ENCODE measurements around the gene KRT15.

Gene KRT15
- long read RNA-seq, donor 1, result 0 reads
- long read RNA-seq, donor 2, result 0 reads
- long read RNA-seq, donor 3, result 0 reads
- long read RNA-seq, donor 4, result 0 reads
- long read RNA-seq, donor 5, result 0 reads
- long read RNA-seq, donor 6, result 0 reads
- long read RNA-seq, donor 7, result 0 reads
- long read RNA-seq, donor 8, result 0 reads

DNA sequence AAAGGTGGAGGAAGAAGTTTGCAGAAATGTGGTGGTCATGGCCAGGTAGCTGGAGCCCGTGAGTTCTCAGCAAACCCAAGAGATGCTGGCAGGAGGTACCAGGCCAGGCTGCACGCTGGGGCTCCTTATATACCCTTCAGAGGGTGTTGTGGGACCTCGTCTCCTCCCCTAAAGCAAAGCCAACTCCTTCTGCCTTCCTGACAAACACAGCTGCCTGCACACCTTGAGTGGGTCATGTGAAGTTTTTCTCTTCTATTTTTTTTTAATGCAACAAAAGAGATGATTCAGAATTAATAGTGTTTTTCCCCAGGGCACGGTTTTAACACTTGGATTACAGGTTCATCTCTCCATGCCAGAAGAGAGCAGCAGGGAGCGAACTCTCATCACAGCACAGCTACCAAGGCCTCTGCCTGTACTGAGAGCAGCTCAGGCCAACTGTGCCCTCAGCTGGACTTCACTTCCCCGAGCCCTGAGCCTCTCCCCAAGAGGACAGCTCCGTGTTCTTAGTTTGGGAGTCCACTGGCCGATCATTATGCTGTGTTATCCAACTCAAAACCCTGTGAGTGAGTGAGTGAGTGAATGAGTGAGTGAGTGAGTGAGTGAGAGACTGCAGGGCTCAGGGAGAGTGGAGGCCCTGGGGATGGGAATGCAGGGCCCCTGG lies at the start of gene KRT15:
KRT15 (minus strand) TSS at position 102 of the 661 bp plus-strand sequence; CDS start at position 39, 63 bp downstream.
- DNase-seq, result no peak

DNA sequence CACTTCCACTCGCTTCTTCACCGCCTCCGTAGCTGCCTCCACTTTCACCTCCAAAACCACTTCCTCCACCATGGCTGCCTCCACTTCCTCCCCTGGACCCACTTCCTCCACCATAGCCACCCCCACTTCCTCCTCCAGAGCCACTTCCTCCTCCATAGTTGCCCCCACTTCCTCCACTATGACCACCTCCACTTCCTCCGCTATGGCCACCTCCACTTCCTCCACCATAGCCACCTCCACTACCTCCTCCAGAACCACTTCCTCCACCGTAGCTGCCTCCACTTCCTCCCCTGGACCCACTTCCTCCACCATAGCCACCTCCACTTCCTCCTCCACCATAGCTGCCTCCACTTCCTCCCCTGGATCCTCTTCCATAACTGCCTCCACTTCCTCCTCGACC lies 48.6 kb upstream of the KRT15 start:
- no peak for DNase-seq

DNA sequence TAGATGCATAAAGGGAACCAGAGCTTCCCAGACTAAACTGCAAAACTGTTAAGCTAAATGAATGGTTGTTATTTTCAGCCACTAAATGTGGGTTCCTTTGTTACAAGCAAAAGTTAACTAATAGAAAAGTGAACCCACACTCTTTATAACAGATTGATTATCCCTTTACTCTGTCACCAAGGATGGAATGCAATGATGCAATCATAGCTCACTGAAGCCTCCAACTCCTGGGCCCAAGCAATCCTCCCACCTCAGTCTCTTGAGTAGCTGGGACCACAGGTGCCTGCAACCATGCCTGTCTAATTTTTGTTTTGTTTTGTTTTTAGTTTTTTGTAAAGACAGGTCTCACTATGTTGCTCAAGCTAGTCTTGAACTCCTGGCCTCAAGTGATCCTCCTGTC lies 46.6 kb upstream of the KRT15 start:
- no peak for DNase-seq

DNA sequence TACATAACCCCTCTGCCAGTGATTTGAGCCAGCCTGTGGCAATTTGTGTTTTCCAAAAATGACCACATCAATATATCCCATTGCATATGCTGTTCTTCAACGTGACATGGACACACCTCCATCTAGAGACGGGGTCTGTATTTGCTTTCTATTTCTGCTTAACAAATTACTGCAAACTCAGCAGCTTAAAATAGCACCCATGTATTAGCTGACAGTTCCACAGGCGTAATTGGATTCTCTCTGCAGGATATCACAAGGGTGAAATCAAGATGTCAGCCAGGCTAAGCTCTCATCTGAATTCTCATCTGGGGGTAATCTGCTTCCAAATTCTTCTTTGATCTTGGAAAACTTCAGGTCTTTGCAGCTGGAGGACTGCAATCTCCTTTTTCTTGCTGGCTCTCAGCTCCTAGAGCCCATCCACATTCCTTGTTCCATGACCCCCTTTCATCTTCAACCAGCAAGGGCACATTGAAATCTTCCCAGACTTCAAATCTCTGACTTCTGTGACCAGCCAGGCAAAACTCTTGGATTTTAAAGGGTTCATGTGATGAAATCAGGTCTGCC lies 45.0 kb upstream of the KRT15 start:
- DNase-seq, result no peak

DNA sequence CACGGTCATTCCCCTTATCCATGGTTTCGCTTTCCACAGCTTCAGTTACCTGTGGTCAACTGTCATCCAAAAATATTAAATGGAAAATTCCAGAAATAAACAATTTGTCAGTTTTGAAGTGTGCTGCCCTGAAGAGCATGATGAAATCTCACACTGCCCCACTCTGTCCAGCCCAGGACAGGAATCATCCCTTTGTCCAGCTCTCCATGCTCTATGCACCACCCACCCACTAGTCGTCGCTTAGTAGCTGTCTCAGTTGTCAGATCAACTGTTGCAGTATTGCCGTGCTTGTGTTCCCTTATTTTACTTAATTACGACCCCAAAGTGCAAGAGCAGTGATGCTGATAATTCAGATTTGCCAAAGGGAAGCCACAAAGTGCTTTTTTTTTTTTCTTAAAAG lies 42.9 kb upstream of the KRT15 start:
- DNase-seq, result no peak

DNA sequence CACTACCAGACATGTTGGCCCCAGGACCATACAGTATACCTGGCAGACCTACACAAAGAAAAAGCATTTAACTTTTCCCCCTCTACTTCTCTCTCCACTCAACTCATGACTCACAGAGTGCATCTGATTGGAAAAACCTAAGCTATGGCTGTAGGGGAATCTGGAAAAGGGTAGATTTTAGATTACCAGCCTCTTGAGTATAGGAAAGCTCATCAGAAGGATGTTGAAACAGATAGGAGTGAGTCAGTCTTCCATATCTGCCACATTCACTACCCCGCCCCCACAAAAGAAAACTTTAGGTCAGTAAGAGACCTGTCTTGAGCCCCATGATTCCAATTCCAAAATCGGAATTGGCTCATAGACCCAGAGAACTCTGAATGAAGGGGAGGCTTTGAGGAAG lies 40.9 kb upstream of the KRT15 start:
- DNase-seq, result no peak

DNA sequence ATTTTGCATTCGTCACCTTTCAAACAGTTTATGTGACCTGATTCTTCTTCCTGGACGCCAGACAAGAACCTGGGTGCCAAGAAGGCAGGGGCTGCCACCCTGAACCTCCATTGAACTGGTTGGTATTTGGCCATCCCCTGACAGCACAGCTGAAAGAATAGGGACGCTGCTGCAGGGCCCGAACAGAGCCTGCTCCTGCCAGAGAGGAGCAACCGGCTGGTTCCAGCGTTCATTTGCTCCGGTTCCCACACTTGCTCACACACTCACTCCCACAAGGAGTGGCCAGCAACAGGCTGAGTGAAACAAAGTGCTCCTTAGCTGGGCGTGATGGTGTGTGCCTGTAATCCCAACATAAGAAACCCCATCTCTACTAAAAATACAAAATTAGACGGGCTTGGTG lies 38.2 kb upstream of the KRT15 start:
- no peak for DNase-seq

DNA sequence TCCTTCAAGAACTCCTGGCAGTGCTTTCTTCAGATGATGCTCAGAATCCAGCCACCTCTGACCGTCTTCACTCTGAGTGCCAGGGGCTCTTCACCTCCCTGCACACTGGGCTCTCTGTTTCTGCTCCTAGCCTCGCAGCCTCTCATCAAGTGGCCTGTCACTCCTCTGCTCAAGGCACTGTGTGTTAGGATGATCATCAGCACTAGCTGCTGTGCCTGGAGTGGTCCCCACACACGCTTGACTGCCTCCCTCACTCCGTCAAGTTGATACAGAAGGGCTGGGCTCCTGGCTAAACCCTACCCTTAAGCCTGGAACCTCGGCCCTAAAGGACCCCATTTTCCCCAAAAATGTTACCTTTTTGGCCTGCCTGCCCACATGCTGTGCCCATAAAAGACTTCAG lies 37.6 kb upstream of the KRT15 start:
- no peak for DNase-seq

DNA sequence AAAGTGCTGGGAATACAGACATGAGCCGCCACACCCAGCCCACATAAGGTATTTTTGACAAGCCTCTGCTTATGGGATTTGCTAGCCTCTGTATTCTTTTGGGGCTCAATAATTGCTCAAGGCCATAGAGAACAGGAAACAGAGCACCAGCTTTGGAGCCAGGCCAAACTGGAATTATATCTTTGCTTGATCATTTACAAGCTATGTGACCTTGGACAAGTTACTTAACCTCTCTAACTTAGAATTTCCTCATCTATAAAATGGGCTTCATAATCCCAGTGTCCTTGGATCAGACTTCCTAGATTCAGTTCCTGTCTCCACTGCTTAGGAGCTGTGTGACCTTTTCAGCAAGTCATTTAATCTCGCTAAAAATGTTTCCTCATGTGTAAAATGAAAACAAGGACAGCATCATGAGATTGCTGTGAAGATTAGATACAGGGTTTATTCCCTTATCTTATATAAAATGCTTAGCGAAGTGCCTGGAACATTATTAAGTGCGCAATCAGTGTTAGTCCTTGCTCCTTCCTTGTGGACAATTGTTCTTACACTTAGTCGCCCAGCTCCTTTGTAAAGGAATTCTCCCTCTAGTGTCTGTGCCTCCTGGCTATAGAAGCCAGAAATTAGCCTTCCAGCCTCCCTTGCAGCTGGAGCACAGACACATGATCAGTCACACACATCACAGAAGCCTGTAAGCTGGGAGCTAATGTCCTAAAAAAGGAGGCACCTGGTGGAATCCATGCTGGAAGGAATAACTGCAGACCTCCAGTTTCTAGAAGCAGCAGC lies 36.6 kb upstream of the KRT15 start:
- no peak for DNase-seq

DNA sequence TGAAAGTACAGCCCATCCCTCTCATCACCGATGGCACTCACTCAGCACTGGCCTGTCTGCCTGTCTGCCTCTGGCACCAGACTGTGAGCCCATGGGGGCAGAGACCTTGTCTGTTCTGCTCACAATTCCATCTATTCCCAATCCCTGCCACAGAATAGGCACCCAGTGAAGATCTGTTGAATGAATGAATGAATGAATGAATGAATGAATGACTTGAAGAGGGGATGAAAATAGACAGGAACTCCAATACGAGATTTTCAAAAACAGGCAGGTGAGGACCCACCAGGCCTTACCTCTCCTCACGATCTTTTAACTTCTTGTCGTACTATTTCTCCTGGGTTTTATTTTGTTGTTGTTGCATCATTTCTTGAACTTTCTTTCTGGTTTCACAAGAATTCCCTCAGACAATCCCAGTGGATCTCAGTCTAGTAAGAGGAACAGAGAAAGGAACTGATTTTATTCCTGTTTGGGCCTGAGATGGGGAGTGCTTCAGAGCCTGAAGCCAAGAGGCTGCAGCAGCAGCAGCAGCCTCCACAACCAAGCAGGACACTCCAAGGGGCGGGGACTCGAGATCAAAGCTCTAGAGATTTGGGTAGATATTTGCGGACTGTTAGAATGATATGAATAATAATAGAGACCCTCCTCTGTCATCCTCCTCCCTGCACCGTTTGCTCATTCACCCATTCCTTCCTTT lies 35.4 kb upstream of the KRT15 start:
- DNase-seq, result no peak

DNA sequence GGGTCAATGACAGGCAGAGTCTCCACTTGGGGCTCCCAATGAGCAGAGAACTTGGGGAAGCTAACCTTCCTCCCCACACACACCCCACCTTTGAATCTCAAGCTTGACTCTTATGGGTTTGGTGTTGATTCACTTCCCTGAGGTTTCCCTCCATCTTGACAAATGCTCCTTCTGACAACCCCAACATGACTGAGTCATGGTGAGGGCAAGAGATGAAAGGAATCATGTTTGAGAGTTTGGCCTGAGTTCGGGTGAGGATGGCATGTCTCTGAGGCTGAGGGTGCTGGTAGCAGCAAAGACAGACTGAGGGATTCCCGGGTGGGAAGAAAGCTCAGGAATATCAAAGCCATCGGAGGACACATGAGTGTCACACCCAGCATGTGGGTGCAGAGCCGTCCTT lies 34.5 kb upstream of the KRT15 start:
- DNase-seq, result no peak

DNA sequence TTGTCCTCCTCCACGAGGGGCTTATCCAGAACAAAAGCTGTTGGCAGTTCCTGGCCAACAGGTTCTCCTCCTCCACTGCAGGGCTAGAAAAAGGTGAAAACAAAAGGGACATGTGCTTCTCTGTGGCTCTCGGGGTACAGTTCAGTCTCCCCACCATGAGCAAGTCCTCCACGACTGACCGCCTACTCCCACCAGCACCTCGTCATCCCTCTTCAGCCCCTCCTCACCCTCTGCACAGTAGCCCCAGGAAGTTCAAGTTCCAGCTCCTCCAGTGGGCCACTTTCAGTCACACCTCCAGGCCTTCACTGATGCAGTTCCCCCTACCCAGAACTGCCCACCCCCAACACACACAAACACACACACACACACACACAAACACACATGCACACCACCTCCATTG lies 33.8 kb upstream of the KRT15 start:
- DNase-seq, result no peak

DNA sequence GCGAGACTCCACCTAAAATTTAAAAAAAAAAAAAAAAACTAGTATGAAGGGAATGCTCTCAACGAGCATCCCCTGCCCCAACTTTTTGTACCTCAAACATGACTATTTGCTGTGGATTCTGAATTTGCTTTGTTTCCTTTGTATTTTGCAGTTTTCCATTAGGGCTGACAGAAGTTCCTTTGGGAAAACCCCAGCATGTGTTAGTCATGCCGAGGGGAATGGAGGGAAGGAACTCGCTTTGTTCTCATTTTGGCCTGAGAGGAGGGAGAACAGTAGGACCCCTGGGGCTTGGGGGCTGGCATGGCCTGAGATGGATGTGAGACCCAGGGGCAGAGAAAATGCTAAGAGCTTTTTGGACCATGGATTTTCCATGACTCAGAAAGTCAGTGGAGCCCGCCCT lies 32.7 kb upstream of the KRT15 start:
- DNase-seq, result no peak

DNA sequence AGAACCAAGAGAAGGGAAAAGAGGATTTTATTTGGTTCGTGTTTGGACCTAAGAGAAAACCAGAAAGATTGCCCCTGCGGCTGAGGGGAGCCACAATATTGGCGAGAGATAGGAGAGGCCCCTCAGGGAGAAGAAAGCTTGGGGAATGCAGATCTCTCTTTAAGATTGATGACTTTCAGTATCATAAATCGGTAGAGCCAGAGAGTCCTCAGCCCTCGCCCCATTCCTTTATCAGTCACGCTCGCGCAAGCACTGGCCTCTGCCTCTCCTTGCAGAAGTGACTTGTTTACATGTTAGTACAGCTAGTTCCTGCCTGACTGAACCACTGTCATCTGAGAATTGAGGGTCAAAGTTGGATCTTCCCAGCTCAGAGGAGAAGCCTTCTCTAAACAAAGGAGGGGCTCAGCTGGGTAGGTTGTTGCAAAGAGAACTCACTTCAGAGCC lies 30.9 kb upstream of the KRT15 start:
- no peak for DNase-seq

DNA sequence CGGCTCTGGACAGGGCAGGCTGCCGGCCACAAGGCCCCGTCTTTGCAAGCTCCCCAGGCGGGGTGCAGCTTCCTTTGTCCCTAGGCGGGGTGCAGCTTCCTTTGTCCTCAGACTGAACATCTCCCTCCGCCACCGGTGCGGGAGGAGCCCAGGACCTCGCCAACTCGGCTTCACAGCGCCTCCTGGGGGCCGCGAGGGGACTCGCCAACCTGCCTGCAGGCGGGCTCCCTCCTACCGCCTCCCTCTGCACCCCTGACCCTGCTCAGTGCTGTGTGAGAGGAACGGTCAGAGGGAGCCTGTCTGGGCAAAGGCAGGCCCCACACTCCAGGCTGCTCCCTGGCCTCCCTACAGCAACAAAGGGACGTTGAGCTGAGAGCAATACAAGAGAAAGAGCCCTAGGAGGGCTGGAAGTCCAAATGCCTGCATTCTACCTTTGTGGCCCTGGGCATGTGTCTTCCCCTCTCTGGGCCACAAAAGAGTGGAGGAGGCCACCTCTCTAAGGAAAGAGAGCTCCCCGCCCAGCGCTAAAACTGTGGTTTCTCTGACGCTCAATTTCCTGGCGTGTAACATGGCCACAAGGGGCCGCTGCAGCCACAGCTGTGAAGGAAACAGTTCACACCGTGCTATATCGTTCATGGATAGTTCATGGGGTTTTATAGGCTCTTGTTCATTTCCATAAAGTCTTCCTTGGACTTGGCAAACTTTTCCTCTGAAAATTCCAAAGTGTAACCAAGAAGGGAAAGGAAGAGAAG lies 30.3 kb upstream of the KRT15 start:
- peak; percentile 88 for DNase-seq

DNA sequence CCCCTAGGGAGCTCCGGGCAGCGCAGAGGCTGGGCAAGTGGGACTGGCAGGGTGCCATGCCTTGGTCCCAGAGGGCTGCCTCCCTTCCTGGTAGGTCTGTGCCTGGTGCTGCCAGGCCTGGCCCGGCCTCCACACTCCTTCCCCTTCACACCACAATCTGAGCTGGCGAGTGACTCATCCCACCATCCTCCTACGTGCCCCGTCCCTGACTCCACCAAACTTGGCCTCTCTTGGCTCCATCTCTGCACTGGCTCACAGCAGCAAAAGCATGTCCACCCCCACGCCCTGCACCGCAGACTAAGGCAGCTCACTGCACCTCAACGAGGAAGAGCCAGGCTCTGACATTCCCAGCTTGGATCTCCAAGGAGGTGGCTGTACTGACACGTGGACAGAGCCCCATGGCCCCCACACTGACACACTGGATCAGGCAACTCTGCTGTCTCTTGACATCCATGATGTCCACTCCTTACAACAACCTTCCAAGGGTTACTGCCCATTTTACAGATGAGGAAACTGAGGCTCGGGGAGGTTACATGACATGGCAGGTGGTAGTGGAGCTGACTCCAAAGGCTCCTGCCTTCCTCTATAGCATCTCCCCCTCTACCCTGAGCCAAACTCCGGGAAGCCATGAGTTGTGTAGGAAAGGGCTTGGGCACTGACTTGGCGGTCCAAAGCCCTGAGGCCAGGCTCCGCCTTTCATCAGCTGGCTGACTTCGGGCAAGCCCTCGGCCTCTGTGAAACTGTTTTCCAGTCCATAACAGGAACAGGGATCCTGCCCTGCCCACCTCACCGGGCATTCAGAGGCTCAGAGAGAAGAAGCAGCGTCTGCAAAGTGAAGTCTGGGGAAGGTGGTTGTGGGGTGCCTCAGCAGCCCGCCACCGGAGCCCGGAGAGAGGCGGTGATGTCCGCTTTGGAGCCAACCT lies 29.5 kb upstream of the KRT15 start:
- DNase-seq, result no peak

DNA sequence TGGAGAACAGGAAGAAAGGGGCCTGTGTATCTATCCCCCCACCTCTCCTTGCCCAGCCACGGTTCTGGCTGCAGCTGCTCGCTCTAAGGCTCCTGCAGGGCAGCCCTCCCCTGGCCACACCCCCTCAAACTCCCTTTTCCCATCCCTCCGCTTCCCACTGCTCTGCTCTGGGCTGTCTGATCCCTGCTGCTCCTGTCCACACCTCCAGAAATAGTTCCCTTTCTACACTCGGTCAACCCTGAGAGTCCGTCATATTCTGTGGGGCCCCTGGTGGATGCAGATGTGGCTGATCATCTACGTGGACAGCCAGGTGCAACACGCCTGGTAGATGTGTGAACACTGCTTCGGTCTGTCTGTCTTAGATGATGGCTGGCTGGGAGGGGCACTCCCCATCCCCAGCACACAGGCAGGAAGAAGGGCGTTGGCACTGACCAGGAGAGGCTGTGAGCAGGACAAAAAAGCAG lies 28.7 kb upstream of the KRT15 start:
- no peak for DNase-seq

DNA sequence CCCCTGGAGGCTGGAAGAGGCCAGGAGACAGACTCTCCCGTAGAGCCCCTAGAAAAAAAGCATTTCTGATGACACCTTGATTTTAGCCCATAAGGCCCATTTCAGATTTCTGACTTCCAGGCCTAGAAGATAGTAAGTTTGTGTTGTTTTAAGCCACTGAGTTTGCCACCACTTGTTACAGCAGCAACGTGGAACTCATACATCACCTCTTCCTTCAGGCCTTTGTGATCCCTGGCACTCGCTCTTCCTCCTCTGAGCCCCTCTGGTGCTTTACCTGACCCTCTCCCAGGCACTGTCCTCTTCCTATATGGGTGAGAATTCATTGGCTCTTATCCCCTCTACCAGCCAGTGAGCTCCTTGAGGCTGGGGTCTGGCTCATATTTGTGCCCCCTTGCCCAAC lies 28.1 kb upstream of the KRT15 start:
- DNase-seq, result no peak

DNA sequence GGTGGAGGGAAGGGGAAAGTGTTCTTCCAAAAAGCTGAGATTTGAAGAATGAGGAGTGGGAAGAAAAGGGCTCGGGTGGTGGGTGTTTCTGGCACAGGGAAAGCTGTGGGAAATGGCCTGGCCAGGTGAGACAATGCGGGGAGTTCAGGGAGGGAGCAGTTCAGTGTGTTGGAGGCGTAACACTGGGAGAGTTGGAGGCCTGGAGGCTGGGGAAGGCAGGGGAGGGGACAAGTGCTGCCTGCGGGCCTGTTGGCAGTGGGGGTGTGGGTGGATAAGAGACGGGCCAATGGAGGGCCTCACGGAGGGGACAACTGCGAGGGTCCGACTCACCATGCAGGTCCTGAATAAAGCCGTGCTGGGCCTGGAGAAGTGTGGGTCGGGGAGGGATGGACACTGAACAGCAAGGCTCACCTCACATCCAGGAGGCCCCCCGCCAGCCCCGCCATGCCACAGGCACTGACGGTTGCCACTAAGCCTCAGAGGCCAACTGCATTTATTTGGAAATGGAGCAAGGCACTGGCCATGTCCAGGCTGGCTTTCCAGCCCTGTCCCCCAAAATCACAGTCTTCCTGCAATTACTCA lies 27.2 kb upstream of the KRT15 start:
- DNase-seq, result no peak

DNA sequence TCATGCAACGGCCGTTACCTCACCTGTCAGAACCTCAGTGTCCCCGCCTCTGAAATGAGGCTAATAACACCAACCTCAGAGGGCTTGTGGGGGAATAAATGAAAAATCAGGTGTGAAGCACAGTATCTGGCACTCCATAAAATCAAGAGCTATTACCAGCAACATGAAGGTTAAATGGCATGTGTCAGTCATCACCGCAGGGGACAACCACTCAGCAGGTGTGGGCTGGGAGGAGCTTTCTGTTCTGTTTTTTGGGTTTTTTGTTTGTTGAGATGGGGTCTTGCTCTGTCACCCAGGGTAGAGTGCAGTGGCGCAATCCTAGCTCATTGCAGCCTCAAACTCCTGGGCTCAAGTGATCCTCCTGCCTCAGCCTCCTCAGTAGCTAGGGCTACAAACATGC lies 26.2 kb upstream of the KRT15 start:
- no peak for DNase-seq

Data from right kidney (tissue), 9 donors.